ENCODE data around the gene FGD2.

DNA sequence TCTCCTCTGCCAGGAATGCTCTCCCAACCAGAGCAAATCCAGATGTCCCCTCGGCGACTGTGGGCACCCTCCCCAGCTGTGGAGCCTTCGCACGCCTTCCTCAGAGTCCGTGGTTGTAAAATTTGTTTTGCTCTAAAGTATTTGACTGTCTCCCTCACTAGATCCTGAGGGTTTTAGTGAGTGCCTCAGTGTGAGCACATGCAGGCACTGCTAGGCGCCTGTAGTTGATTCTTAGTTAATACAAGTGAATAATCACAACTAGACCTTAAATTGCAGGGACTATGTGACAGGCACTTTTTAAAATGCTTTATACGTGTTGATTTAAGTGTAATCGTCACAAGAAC is 18.8 kb upstream of the FGD2 start:
- no peak for TF ChIP-seq POLR2A (IDR thresholded peaks at IDR 0.05; ENCODE audit: low read depth, low read length)
- TF ChIP-seq, protein P1, sequence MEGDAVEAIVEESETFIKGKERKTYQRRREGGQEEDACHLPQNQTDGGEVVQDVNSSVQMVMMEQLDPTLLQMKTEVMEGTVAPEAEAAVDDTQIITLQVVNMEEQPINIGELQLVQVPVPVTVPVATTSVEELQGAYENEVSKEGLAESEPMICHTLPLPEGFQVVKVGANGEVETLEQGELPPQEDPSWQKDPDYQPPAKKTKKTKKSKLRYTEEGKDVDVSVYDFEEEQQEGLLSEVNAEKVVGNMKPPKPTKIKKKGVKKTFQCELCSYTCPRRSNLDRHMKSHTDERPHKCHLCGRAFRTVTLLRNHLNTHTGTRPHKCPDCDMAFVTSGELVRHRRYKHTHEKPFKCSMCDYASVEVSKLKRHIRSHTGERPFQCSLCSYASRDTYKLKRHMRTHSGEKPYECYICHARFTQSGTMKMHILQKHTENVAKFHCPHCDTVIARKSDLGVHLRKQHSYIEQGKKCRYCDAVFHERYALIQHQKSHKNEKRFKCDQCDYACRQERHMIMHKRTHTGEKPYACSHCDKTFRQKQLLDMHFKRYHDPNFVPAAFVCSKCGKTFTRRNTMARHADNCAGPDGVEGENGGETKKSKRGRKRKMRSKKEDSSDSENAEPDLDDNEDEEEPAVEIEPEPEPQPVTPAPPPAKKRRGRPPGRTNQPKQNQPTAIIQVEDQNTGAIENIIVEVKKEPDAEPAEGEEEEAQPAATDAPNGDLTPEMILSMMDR (conservative IDR thresholded peaks at IDR 0.05; ENCODE audit: low read depth, low read length): no peak
- TF ChIP-seq CEBPB (IDR thresholded peaks at IDR 0.05; ENCODE audit: low read depth, low read length): no peak
- no peak for TF ChIP-seq SMC3 (IDR thresholded peaks at IDR 0.05; ENCODE audit: low read depth, low read length)
